Measurements from ENCODE around the gene C6orf47. TPM values are rescaled to one million over a fixed set of nuclear protein-coding genes. Genes with fewer than 3 reads are reported as not detected.

The C6orf47 gene
- total and polyA plus RNA-seq, 7 donors: 13.5 to 36.0 (median 19.4) TPM

- Histone ChIP-seq H3K9me3 (no peaks in the 10 kb centered on the region), H3K4me3 (no peak overlapping the region), H3K27ac (no peak overlapping the region), H3K36me3 (ENCODE audit: insufficient read depth in 1 of 2, low read depth in 1 of 2) (peaks cover 0 to 6% of the 10 kb centered on the region in 2 donors), H3K4me1 (peaks cover 18% of the 10 kb centered on the region), H3K27me3 (ENCODE audit: insufficient read depth in 3 of 3, low read length in 2 of 3) (no peaks in the 10 kb centered on the region)
- intact Hi-C loops (cut with DNase I): no loop called here
- ATAC-seq (no peak), DNase-seq (no peak)
- TF ChIP-seq CTCF (IDR thresholded peaks at IDR 0.05): no peak
- WGBS, 3 donors: 82 to 90% (median 87%) methylated on average over 6 of the region's 6 CpGs
Measured at GRCh38 chr6:31705931-31706330, 45.4 kb upstream of the C6orf47 start.

- H3K27ac ChIP-seq: peak within 1 kb of the TSS; percentile 98
- no peaks in the 10 kb centered on the region for H3K9me3 ChIP-seq
- H3K27me3 ChIP-seq (ENCODE audit: insufficient read depth in 3 of 3, low read length in 2 of 3): no peaks in the 10 kb centered on the region
- WGBS, 3 donors: 1% methylated on average over 54 of the region's 54 CpGs
- DNase-seq (peak; percentile 99), ATAC-seq (peak; percentile 96 to 97 (median 96))
- H3K36me3 ChIP-seq (ENCODE audit: insufficient read depth in 1 of 2, low read depth in 1 of 2): peaks cover 0 to 34% of the 10 kb centered on the region in 2 donors
- H3K4me3 ChIP-seq: peak within 1 kb of the TSS; percentile 78
- TF ChIP-seq CTCF (IDR thresholded peaks at IDR 0.05): peak; percentile 9
- H3K4me1 ChIP-seq: peaks cover 28% of the 10 kb centered on the region
- intact Hi-C loops (cut with DNase I): no loop called here
Measured at GRCh38 chr6:31702819-31703716, 42.5 kb upstream of the C6orf47 start, which contains the start of gene ABHD16A. TSS of gene ABHD16A (minus strand) at chr6:31703324. CDS start at chr6:31703281, 43 bp downstream.

DNA sequence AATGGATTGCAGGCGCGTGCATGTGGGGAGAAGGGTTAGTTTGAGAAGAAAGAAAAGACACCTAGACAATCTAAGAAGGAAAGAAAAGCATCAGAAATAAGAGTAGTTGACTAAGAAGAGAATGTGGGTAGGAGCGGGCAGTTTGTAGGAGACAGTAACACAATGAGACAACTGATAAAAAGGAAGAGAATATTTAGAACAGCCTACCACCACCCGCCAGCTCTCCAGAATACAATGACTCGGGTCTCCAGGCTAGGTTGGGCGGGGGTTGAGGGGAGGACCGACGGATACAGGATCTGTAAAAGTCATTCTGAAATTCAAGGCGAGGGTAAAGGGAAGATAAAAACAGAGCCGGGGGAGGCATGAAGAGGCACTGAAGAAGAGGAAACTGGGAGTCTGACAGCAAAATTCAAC lies 41.8 kb upstream of the C6orf47 start:
- no peak for TF ChIP-seq CTCF (IDR thresholded peaks at IDR 0.05)
- Histone ChIP-seq H3K4me1 (peaks cover 32% of the 10 kb centered on the region), H3K4me3 (peak overlapping the region; percentile 78), H3K27me3 (ENCODE audit: insufficient read depth in 3 of 3, low read length in 2 of 3) (no peaks in the 10 kb centered on the region), H3K9me3 (no peaks in the 10 kb centered on the region), H3K36me3 (ENCODE audit: insufficient read depth in 1 of 2, low read depth in 1 of 2) (peaks cover 0 to 40% of the 10 kb centered on the region in 2 donors), H3K27ac (peak overlapping the region; percentile 98)
- intact Hi-C loops (cut with DNase I): no loop called here
- ATAC-seq (peak in 3 of 4 donors; percentile 0 to 12 (median 0)), DNase-seq (no peak)
- 0 to 1% (median 0%) methylated on average over 10 of the region's 10 CpGs for WGBS, 3 donors

GRCh38 chr6:31701666-31702404 lies 41.3 kb upstream of the C6orf47 start:
- no peak for TF ChIP-seq CTCF (IDR thresholded peaks at IDR 0.05)
- WGBS, 3 donors: 5 to 6% (median 6%) methylated on average over 7 of the region's 7 CpGs

More at GRCh38 chr6:31701666-31702404, 41.3 kb upstream of the C6orf47 start:
- Histone ChIP-seq H3K4me1 (peaks cover 32% of the 10 kb centered on the region), H3K27me3 (ENCODE audit: insufficient read depth in 3 of 3, low read length in 2 of 3) (no peaks in the 10 kb centered on the region), H3K36me3 (ENCODE audit: insufficient read depth in 1 of 2, low read depth in 1 of 2) (peaks cover 0 to 46% of the 10 kb centered on the region in 2 donors), H3K27ac (peak overlapping the region; percentile 98), H3K9me3 (no peaks in the 10 kb centered on the region), H3K4me3 (peak overlapping the region; percentile 78)
- intact Hi-C loops (cut with DNase I): no loop called here
- DNase-seq: peak; percentile 64 to 91
- ATAC-seq: peak; percentile 48 to 76 (median 69)
